Tibial nerve (tissue), 4 donors: ENCODE data around the gene MGAT1.

Source experiments
- CTCF ChIP-seq, 5 experiments: fragments of 200-600 bp in 3 of 5; fragments of 450-650 bp in 2 of 5; sonication (generic) in 3 of 5; IDR thresholded peaks; one replicate each; pipeline ENCODE4 v1.5.1; 2016 to 2019; ENCODE audit warnings: antibody characterized with exemption in 5 of 5, mild to moderate bottlenecking in 3 of 5, moderate library complexity in 2 of 5
- EP300 ChIP-seq, 2 donors: sonication (generic); formaldehyde crosslinking; IDR thresholded peaks; one replicate each; pipeline ENCODE4 v1.6.1; 2017; ENCODE audit warnings: antibody characterized with exemption in 2 of 2, mild to moderate bottlenecking in 1 of 2
- POLR2A ChIP-seq, 2 donors: fragments of 450-650 bp; IDR thresholded peaks; one replicate each; pipeline ENCODE4 v1.6.1; 2017; ENCODE audit warnings: antibody characterized with exemption in 2 of 2, mild to moderate bottlenecking in 2 of 2, moderate library complexity in 2 of 2

GRCh38 chr5:180839935-180840334, 37.3 kb upstream of the MGAT1 start:
- TF ChIP-seq CTCF (IDR thresholded peaks at IDR 0.05) (no peak), POLR2A (IDR thresholded peaks at IDR 0.05) (no peak), EP300 (IDR thresholded peaks at IDR 0.05) (no peak)
